ENCODE measurements around the gene KIRREL1. TPM values are rescaled to one million over a fixed set of nuclear protein-coding genes. Genes with fewer than 3 reads are reported as not detected.

KIRREL1 gene
- total and polyA plus RNA-seq, 2 of the 8 experiments (the other 6 are each of a cell fraction or from before 2014, with no cell fraction given), result 14.2 to 39.0 TPM

DNA sequence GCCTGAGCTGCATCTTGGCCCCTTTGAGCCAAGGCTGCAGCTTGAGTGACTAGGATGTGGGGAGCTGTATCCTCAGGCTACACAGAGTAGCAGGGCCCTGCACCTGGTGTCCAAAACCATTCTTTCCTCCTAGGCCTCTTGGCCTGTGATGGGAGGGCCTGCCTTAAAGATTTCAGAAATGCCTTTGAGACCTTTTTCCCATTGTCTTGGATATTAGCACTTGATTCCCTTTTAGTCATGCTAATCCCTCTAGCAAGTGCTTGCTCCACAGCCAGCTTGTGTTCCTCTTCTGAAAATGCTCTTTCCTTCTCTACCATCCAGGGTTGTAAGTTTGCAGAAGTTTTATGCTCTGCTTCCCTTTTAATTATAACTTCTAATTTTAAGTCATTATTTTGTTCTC lies 21.7 kb upstream of the KIRREL1 start (continued):
- TF ChIP-seq, protein P1, sequence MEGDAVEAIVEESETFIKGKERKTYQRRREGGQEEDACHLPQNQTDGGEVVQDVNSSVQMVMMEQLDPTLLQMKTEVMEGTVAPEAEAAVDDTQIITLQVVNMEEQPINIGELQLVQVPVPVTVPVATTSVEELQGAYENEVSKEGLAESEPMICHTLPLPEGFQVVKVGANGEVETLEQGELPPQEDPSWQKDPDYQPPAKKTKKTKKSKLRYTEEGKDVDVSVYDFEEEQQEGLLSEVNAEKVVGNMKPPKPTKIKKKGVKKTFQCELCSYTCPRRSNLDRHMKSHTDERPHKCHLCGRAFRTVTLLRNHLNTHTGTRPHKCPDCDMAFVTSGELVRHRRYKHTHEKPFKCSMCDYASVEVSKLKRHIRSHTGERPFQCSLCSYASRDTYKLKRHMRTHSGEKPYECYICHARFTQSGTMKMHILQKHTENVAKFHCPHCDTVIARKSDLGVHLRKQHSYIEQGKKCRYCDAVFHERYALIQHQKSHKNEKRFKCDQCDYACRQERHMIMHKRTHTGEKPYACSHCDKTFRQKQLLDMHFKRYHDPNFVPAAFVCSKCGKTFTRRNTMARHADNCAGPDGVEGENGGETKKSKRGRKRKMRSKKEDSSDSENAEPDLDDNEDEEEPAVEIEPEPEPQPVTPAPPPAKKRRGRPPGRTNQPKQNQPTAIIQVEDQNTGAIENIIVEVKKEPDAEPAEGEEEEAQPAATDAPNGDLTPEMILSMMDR (IDR thresholded peaks at IDR 0.05; ENCODE audit: control extremely low read depth in 1 of 3, insufficient read depth in 1 of 3, low read depth in 1 of 3, low read length in 3 of 3), result no peak
- no peak for TF ChIP-seq GTF2F1 (IDR thresholded peaks at IDR 0.05; ENCODE audit: borderline replicate concordance, low read depth, low read length)
